DOHH2 (cell line): ENCODE measurements around the gene PRKN.

Source experiments
- H3F3A ChIP-seq: fragments of 200-600 bp; sonication (generic), shearing (Covaris generic); 2 replicates; pipeline ENCODE4 v1.6.0; 2016; ENCODE audit warnings: antibody characterized with exemption, mild to moderate bottlenecking; ENCODE audit not compliant: control insufficient read depth, insufficient read depth
- H3K27ac ChIP-seq: fragments of 200-600 bp; sonication (generic); 2 replicates; pipeline ENCODE4 v1.5.1; 2014; ENCODE audit warnings: low read depth, mild to moderate bottlenecking, low read length, moderate library complexity
- H3K27me3 ChIP-seq: fragments of 200-600 bp; sonication (generic); 2 replicates; pipeline ENCODE4 v1.6.1; 2014; ENCODE audit warnings: mild to moderate bottlenecking, low read length, mixed read lengths; ENCODE audit not compliant: control insufficient read depth
- H3K36me3 ChIP-seq: fragments of 200-600 bp; sonication (generic); 2 replicates; pipeline ENCODE4 v1.6.1; 2014; ENCODE audit warnings: mild to moderate bottlenecking, low read length, moderate library complexity, mixed read lengths; ENCODE audit not compliant: control insufficient read depth
- H3K4me1 ChIP-seq: fragments of 200-600 bp; sonication (generic); 2 replicates; pipeline ENCODE4 v1.6.1; 2014; ENCODE audit warnings: mild to moderate bottlenecking, low read length, mixed read lengths; ENCODE audit not compliant: control insufficient read depth
- H3K4me2 ChIP-seq: fragments of 200-600 bp; sonication (generic); 2 replicates; pipeline ENCODE4 v1.6.0; 2014; ENCODE audit warnings: mild to moderate bottlenecking, low read length, moderate library complexity
- H3K4me3 ChIP-seq: fragments of 200-600 bp; sonication (generic); 2 replicates; pipeline ENCODE4 v1.5.1; 2014; ENCODE audit warnings: mild to moderate bottlenecking, low read length, mixed read lengths
- H3K79me2 ChIP-seq: fragments of 200-600 bp; sonication (generic); 2 replicates; pipeline ENCODE4 v1.6.1; 2014; ENCODE audit warnings: mild to moderate bottlenecking, low read length, mixed read lengths; ENCODE audit not compliant: control insufficient read depth
- H3K9me2 ChIP-seq: fragments of 200-600 bp; sonication (generic); replicated peaks from 2 replicates; pipeline ENCODE4 v1.6.1; 2014; ENCODE audit warnings: mild to moderate bottlenecking, low read length, mixed read lengths; ENCODE audit not compliant: control insufficient read depth
- H3K9me3 ChIP-seq: fragments of 200-600 bp; sonication (generic); 2 replicates; pipeline ENCODE4 v1.6.1; 2014; ENCODE audit warnings: antibody characterized with exemption, low read length, mixed read lengths; ENCODE audit not compliant: control insufficient read depth, insufficient read depth
- H4K20me1 ChIP-seq: fragments of 200-600 bp; sonication (generic); 2 replicates; pipeline ENCODE4 v1.6.0; 2014; ENCODE audit warnings: low read depth, mild to moderate bottlenecking, antibody characterized with exemption, low read length, moderate library complexity; ENCODE audit not compliant: control insufficient read depth, insufficient read depth
- EZH2phosphoT487 ChIP-seq: fragments of 200-600 bp; sonication (generic); IDR thresholded peaks from 2 replicates; pipeline ENCODE4 v1.6.1; 2017; ENCODE audit warnings: borderline replicate concordance, mild to moderate bottlenecking, antibody characterized with exemption, low read length, moderate library complexity, mixed read lengths
- TF ChIP-seq, protein P1 (sequence below): fragments of 200-600 bp; sonication (generic); IDR thresholded peaks from one replicate; pipeline ENCODE4 v1.5.1; 2014; ENCODE audit warnings: antibody characterized with exemption, mild to moderate bottlenecking, low read depth, low read length; ENCODE audit not compliant: poor library complexity, severe bottlenecking

The PRKN gene

DNA sequence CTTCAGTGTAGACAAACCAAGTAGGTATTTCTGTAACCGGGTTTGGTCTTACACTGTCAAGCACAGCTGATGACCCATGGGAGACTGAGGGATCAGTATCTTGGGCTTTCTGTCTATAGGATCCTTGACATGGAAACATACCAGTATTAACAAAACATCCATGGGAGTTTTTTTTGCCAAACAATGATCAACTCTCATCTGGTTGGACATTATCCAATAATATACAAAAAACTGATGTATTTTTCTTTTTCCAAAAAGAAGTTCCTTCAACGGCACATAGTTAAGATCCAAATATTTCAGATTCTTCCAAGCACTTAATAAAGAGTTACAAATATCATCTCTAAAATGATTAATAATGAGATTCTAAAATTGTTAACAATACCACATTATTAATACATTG lies 459.9 kb downstream of the PRKN start:
- H3K4me1 ChIP-seq: no peaks in the 10 kb centered on the region
- no peak overlapping the region for H3K4me2 ChIP-seq
- no peaks in the 10 kb centered on the region; the same call in 1 of the 2 replicates for H3K9me2 ChIP-seq
- H3F3A ChIP-seq: no peaks in the 10 kb centered on the region
- no peaks in the 10 kb centered on the region for H3K27me3 ChIP-seq
- H3K9me3 ChIP-seq: no peaks in the 10 kb centered on the region
- H3K36me3 ChIP-seq: no peaks in the 10 kb centered on the region
- no peaks in the 10 kb centered on the region for H4K20me1 ChIP-seq
- H3K79me2 ChIP-seq: no peaks in the 10 kb centered on the region
- no peak overlapping the region for H3K4me3 ChIP-seq
- TF ChIP-seq, protein P1, sequence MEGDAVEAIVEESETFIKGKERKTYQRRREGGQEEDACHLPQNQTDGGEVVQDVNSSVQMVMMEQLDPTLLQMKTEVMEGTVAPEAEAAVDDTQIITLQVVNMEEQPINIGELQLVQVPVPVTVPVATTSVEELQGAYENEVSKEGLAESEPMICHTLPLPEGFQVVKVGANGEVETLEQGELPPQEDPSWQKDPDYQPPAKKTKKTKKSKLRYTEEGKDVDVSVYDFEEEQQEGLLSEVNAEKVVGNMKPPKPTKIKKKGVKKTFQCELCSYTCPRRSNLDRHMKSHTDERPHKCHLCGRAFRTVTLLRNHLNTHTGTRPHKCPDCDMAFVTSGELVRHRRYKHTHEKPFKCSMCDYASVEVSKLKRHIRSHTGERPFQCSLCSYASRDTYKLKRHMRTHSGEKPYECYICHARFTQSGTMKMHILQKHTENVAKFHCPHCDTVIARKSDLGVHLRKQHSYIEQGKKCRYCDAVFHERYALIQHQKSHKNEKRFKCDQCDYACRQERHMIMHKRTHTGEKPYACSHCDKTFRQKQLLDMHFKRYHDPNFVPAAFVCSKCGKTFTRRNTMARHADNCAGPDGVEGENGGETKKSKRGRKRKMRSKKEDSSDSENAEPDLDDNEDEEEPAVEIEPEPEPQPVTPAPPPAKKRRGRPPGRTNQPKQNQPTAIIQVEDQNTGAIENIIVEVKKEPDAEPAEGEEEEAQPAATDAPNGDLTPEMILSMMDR: no peak
- no peak for TF ChIP-seq EZH2phosphoT487
- H3K27ac ChIP-seq: no peak overlapping the region

DNA sequence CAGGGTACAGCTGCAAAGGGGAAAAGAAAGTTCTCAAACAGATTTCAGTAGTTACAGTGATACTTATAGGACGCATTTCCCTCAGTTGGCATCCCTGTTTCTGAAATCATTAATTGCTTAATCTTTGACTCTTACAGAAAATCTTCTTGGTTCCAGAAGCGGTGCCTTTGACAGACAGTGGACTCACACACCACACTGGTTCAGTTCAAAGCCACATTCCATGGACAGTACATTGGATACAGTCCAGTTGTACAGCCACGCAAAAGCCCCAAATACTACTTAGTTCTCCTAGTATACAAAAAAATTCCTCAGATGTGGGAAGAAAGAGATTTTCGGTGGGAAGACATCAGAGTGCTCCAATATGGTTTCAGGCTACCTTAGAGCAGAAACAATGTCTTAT lies 460.4 kb downstream of the PRKN start:
- Histone ChIP-seq H3K4me2 (no peak overlapping the region), H3K27ac (no peak overlapping the region), H3F3A (no peaks in the 10 kb centered on the region), H3K9me2 (no peaks in the 10 kb centered on the region; the same call in 1 of the 2 replicates), H3K4me3 (no peak overlapping the region), H3K9me3 (no peaks in the 10 kb centered on the region), H3K27me3 (no peaks in the 10 kb centered on the region), H3K4me1 (no peaks in the 10 kb centered on the region), H3K79me2 (no peaks in the 10 kb centered on the region), H4K20me1 (no peaks in the 10 kb centered on the region), H3K36me3 (no peaks in the 10 kb centered on the region)
- TF ChIP-seq EZH2phosphoT487: no peak
- TF ChIP-seq, protein P1: no peak

DNA sequence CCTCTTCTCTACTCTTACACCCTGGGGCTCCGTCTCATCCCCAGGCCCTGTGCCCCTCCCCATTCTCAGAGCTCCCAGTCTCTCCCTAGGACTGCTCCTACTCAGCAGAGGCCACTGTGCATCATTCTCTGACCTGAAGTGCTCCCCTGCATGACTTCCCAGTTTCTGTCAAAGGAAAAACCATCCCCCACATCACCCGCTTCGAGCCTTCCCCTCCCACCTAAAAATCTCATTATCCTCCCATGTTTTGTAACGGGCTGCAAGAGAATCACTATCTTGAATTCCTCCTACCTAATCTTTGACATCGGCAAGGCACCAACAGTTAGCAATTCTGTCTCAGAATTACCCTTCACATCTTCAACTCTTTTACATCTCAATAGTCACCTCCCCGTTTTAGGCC lies 463.0 kb downstream of the PRKN start:
- no peak overlapping the region for H3K4me2 ChIP-seq
- H3K27me3 ChIP-seq: no peaks in the 10 kb centered on the region
- H3K9me3 ChIP-seq: no peaks in the 10 kb centered on the region
- no peaks in the 10 kb centered on the region for H3K4me1 ChIP-seq
- H3K36me3 ChIP-seq: no peaks in the 10 kb centered on the region
- TF ChIP-seq, protein P1: no peak
- TF ChIP-seq EZH2phosphoT487: no peak
- no peaks in the 10 kb centered on the region for H3K79me2 ChIP-seq
- no peaks in the 10 kb centered on the region for H3F3A ChIP-seq
- H3K4me3 ChIP-seq: no peak overlapping the region
- H4K20me1 ChIP-seq: no peaks in the 10 kb centered on the region
- H3K27ac ChIP-seq: no peak overlapping the region
- H3K9me2 ChIP-seq: no peaks in the 10 kb centered on the region; the same call in 1 of the 2 replicates
